T follicular helper cell (primary cell): ENCODE measurements around the gene AOAH.
"Not testable (repeated sequence)": the region's sequence is repeated elsewhere in the genome, so short reads cannot be mapped to it uniquely, and the experiment has no call there.

Experiments
- DNase-seq: peaks from one replicate; pipeline ENCODE4 v3.0.0-alpha.2; 2020; ENCODE audit warnings: low read depth

Gene AOAH

DNA sequence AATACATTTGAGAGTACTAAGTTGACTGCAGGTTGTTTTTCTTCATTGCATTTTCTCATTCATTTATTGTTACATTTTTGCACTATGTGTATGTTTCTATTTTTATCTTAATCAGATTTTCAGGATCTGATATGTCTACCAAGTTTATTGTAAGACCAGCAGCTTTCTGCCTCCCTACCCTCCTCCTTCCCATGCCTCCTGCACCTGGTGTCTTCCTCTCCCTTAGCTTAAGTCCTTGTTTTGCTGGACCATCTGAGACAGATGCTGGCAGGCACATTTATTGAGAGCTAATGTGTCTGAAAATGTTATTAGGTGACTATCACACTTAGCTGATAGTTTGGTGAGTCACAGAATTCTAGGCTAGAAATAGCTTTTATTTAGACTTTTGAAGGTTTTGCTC lies 255.1 kb downstream of the AOAH start:
- DNase-seq = no peak

DNA sequence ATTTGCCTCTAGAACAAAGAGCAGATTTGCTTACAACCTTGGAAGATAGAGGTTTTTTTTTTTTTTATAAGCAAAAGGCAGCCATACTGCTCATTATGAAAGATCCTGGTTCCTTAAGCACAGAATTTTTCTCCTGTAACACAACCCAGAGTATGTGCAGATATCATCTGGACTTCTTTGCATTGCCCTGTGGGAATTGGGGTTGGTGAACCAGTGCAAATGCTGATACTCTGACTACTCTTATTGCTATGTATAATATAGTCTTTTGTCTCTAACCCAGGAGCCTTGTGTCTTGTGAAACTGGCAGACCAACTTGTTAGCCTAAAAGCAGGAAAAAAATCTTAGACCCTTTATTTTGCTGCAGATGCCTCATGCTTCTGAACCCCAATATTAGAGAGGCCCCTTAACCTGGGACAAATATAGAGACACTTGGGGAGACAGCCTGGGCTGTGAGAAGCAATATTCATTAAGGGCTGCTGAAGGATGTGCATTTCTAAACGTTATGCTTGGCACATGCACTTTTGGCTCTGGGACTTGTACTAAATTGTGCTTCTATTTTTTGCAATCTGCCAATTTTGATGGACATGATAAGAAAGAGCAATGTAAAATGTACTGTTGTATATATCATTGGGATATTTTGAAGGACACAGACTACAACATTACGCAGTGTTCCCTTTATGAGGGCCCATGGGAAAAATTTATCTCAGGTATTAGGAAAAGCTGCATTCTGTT lies 255.8 kb downstream of the AOAH start:
- no peak for DNase-seq

DNA sequence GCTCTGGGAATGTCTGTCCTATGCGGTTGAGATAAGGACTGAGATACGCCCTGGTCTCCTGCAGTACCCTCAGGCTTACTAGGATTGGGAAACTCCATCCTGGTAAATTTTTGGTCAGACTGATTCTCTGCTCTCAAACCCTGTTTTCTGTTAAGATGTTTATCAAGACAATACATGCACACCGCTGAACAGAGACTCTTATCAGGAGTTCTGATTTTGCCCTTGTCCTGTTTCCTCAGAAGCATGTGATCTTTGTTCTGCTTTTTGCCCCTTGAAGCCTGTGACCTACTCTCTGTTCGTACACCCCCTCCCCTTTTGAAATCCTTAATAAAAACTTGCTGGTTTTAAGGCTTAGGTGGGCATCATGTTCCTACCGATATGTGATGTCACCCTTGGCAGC lies 258.3 kb downstream of the AOAH start:
- not testable (repeated sequence) for DNase-seq

DNA sequence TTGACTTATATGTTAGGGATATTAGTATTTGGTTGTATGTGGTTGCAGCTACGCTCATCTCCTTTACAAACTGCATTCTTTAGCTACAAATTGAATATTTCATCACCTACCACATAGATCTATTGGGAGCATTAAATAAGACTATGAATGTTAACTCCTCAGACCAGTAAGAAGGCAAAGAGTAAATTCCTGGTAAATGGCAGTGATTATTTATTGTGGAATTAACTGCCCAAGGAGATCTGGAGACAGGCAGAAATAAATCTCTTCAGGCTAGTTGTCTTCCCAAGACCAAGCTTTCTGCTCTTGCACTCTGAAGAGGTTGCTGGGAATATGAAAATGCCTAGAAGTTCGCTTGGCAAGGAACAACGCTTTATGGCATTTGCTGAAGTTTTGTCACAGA lies 260.0 kb downstream of the AOAH start:
- DNase-seq = no peak
